ENCODE data around the gene PRIMA1.
A peak's percentile ranks its signal among the peaks of the same experiment; 100 is the strongest.

PRIMA1 gene

DNA sequence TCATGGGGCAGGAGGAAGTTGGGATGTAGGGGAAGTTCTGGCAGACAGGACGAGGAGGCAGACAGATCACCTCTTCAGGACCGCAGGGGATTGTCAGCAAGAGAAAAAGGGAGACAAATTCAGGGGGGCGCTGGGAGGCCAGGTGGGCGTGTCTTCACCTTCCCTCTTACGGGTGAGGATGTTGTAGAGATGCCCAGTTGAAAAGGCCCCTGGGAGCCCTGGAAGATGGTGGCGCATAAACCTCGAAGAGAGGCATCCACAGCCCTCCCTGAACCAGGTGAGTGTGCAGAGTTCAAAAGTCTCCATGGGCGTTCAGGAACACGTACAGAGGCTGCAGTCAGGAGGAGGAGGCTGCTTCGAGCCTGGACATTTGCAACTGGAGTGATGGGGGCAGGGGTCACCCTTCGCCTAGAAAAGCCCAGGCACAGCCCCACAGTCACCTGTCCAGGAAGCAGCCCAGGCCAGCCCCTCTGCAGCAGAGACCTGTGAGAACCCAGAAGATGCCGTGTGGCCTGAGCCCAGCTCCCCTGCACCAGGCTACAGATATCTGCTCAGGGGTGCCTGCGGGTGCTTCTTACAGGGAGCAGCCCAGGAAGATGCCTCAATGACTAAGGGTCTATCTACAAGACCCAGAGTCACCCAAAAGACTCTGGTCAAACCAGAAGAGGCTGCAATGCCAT is 74.4 kb downstream of the PRIMA1 start:
- DNase-seq (ENCODE audit: low spot score) = no peak

DNA sequence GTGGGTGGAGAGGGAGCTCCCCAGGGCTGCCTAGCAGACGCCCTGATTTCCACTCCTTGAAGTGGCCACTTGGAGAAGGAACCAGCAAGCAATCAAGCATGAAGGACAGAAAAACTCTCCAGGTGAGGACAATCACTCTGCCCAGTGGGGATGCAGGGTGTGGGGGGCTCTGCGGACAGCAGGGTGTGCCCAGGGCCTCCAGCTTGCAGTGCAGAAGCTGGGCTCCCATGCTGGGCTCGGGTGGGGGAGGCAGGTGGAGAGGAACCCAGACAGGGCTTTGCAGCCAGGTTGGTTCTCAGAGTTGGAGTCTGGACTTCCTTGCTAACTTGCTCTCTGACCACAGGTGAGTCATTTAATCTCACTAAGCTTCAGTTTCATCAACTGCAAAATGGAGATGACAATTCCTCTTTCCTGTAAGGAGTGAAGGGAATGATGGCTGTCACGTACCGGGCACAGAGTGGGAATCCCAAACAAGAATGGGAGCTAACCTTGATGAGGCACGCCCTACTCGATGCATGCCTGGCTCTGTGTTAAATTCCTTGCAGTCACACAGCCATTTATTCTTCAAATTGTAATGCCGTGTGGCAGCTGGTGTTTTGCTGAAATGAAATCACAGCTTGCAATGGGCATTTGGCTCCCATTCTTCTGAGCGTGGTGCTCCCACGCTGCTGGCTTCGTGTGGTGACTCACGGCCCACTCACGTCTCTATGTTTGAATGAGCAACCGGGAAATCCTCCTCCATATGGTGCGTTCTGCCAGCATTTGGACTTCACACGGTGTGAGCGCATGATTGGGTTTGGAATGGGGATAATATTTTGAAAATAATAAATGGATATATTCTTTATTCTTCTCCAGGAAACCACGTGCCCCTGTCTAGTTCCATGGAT is 75.2 kb downstream of the PRIMA1 start:
- FAIRE-seq = peak; percentile 62

More for the DNA sequence above, 74.4 kb downstream of the PRIMA1 start:
- no peak for FAIRE-seq

DNA sequence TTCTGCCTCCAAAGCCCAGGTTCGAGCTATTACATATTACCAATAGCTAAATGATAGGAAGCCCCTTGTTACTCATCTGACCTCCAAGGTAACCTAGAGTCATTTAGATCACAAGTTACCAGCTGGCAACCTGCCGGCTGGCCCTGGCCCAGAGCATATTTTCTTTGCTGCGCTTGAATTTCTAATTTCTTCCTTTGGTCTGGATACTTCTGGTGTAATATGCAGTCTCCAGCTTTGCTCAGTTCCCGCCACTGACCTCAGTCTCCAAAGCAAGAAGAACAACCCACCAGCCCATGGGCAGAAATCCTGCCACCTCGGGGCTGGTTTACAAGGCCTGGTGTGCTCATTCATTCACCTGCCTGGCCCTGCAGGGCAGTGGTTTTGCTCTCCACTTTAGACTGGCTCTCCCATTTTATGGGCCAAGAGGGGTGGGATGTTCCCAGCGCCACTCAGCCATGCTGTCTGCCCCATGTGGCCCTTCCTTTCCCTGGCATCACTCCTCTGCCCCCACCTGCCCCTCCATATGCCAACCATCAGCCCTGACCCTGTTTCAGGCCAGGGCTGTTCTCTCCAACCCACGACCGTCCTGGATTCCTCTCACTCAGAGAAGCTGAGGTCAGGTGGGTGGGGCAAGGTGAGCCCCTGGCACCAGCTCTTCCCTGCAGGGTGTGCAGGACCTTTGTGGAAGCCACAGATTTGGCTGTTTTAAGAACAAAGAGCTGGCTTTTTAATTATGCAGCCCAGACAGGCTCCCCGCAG is 76.0 kb downstream of the PRIMA1 start:
- no peak for DNase-seq (ENCODE audit: low spot score)
- FAIRE-seq = no peak

More for the DNA sequence above, 75.2 kb downstream of the PRIMA1 start:
- DNase-seq (ENCODE audit: low spot score) = peak; percentile 45

DNA sequence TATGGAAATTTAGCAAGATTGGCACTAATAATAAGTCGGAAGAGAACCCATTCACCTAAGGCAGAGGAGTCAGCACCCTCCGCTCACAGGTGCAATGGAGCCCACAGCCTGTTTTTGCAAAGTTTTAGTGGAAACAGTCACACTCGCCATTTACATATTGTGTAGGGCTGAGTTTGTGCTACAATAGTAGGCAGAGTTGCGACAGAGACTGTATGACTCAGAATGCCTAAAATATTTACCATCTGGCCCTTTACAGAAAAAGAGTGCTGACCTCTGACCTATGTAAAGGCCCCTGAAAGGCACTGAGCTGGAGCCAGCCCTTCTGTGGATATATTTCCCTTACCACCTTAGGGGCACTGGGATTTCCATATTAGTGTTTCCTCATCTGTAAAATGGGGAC is 79.0 kb downstream of the PRIMA1 start:
- FAIRE-seq = no peak
- no peak for DNase-seq (ENCODE audit: low spot score)

DNA sequence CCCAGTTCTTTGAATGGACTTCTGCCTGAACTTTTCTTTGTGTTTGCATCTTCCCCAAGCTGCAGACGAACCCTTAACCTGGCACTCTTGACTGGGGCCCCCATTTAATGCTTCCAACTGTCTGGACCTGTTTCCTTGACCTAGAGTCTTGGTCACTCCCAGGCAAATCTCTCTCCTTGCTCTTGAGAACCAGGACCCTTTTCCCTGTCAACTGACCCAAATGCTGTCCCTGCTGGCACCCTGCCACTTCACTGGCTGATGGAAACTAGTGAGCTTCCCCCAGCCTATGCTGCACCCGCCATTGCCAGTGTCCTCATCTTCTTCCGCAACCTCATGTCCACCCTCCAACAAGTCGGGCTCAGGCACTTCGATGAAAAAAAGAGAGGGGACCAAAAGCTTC is 79.5 kb downstream of the PRIMA1 start:
- DNase-seq (ENCODE audit: low spot score) = no peak
- FAIRE-seq = no peak

DNA sequence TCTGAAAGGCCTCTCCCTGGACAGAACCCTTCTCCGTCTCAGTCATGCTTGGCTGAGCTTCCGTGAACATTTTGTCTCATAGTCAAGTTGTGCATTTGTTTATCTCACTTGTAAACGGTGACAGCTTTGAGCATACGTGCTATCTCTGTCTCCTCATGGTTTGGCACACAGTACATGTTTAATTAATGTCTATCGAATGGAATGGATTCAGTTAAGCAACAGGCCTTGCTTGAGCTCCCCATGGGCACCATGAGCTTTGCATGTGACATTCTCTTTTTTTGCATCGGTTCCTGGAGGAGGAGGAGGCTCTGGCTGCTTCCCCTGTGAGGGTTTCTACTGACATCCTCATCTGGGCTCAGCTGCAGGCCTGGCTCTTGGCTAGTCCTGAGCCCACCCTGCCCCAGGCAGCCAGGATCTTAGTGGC is 80.0 kb downstream of the PRIMA1 start:
- DNase-seq (ENCODE audit: low spot score) (no peak), FAIRE-seq (no peak)

DNA sequence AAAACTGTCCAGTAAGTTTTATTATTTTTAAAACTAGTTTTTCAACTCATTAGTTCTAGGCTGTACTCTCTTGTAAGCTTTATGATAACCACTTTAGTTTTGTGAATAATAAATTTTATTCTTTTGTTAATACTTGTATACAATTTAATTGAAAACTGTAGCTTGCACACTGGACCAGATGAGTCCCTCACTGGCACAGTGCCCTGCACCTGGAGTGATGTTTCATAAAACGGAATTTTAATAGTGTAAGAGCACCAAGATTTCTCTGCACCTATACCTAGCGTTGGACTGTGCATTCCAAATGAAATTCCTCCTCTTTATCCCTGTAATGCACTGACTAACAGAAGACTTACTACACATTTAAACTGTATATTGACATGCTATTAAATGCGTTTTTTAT is 80.8 kb downstream of the PRIMA1 start:
- DNase-seq (ENCODE audit: low spot score) (no peak), FAIRE-seq (no peak)

DNA sequence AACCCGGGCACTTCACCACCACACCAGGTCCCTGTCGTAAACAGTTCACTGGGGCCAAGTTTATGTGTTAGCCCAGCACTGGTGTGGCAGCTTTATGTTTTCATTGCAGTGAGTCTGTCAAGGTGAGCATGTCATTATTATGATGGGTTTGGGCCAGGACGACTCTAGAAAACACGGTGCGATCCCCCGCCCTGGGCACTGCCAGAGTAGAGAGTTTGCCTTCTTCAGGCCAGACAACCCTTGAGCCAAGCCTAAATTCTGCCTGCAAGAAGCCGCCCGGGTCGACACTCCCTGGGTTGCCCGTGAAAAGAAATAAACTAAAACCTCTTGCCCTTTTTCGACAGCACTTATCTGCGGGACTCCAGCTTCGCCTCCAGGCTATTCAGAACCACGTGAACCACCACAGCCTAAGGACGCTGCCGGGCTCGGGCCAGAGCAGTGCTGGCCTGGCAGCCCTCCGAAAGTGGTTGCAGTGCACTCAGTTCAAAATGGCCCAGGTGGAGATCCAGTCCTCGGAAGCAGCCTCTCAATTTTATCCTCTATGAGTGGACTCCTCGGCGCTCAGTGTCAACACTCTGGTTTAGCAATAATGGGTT is 81.8 kb downstream of the PRIMA1 start:
- DNase-seq (ENCODE audit: low spot score) = no peak
- no peak for FAIRE-seq

DNA sequence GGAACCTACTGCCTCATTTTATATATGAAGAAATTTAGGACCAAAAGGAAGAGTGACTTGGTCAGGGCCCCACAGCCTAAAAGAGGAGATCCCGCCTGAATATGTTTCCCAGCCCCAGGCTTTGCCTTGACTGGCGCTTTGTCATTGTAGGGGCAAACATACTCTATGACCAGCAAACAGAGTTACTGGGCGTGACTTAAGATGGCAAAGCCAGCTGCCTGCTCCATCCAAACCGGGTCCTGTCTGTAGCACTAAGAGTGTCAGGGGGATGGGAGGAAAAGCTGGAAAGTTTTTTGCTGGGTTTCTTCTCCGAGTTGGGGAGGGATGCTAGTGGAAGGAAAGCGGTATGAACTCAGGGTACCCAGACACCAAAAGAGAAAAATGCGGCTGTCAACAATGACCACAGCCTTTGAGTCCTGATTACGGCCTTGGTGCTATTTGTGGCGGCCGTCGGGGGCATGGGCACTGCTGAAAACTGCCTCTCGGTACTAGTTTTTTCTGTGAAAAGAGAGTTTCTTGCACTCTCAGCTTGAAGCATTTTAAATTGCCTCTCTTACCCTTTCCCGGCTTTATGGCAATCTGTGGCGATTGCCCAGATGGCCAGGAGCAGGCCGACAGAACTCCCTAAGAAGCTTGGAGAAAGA is 82.7 kb downstream of the PRIMA1 start:
- no peak for FAIRE-seq
- DNase-seq (ENCODE audit: low spot score) = no peak

DNA sequence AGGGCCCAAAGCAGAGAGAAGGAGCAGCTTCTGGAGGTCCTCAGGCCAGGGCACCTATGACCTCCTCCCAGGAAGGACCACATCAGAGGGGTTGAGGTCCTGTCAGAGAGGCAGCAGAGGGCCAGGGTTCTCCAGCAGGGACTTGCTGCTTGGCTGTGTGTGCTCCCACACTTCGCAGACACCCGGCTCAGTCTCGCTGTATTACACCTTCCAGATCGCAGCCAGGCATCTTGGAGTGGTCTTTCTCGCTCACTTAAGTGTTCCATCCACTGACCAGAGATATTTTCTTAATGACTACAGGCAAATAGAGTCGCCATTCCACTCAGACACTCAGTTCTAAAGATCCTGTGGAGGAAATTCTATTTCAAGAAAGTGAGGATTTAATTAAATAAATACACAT is 84.3 kb downstream of the PRIMA1 start:
- DNase-seq (ENCODE audit: low spot score) (no peak), FAIRE-seq (no peak)

DNA sequence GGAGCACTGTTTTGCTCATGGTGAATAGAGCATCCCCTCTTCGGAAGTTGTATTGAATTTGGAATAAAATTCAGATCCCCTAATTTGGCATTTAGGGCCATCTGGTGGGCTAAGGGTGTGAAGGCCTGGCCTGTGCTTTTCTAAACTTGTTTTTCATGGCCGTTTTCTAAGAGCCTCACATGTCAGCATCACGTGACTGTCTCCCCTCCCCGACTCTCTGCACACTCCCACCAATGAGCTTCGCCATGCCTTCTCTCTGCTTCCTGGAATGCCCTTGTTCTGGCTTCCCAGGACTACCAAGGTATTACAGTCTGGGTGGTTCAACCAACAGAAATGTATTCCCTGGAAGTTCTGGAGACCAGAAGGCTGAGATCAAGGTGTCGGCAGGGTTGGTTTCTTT is 85.3 kb downstream of the PRIMA1 start:
- DNase-seq (ENCODE audit: low spot score) = no peak
- FAIRE-seq = no peak

DNA sequence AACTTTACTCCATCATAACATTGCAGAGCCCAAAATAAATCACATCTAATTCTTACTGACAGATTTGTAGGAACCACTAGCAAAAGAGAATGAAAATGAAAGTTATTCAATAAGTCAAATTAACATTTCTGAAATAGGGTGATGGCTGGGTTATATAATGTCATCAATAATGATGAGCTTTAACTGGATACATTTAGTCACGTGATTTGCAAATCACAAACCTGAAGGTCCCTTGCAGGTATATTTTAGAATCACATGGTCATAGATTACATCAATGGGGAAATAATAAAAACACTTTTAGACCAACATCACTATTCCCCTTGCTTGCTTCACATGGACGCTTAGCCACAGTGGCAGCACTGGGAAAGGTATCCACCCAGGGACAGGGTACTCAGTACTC is 86.7 kb downstream of the PRIMA1 start:
- no peak for DNase-seq (ENCODE audit: low spot score)
- FAIRE-seq = no peak

DNA sequence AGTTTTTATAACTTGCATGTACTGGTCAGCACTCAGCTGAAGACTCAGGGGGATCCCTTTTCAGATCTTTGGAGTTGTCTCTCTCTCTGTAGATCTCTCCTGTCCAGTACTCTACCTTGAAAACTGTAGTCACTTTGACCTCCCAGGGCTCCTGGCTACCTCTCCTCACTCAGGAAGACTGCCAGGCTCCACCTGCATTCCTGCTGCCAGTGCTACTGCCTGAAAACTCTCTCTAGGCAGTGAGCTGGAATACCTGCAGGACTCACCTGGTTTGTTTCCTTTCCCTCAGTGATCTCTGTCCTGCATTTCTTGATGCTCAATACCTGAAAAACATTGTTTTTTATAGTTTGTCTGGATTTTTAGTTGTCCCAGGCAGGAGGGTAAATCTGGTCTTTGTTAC is 87.4 kb downstream of the PRIMA1 start:
- no peak for DNase-seq (ENCODE audit: low spot score)
- no peak for FAIRE-seq

DNA sequence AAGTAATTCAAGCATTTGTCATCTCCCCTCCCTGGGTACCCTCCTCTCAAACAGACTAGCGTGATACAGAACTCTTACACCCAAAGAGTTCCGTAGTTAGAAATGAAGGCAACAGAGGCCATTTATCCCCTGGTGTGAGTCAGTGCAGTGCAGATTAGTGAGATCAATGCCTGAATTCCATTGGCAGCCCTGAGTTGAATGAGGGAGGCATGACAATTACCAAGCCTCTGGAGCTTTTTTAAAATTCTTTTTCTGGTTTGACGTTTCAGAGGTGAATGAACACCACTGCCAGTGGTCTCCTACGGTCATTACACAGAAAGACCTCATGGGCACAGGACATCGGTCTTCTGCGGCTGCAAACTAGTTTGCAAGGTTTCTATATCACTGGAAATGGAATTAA is 94.4 kb downstream of the PRIMA1 start:
- no peak for FAIRE-seq

DNA sequence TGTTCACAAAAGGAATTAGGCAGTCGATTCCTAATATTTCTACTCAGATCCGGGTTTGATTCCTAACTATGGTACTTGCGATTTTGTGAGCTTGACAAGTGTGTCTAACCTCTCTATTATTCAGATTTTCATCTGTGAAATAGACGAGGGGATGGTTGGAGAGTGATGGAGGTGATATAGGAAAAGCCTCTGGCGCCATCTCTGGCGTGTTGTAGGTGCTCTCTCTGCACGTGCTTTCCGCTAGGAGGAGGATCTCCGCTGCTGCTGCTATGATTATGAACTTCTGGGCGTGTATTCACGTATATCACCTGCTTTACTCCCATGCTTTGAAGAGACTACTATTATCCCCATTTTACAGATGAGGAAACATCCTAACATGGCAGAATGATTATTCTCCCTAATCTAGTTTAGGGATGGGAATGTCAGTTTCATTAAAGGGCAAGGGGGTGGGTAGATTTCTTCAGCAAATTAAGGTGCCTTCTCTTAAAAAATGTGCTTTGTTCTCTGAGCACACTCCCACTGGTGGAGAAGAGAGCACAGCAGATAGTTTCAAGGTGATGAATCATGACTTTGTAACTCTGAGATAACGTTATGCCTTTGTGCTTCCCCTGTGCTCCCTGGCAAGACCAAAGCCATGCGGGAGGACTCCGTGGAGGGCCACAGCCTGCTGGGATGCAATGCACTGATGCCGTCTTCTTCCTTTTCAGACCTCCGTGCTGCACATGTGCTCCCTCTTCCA is 97.1 kb downstream of the PRIMA1 start:
- FAIRE-seq (no peak), DNase-seq (ENCODE audit: low spot score) (no peak)

More for the DNA sequence above, 94.4 kb downstream of the PRIMA1 start:
- DNase-seq (ENCODE audit: low spot score) = no peak

DNA sequence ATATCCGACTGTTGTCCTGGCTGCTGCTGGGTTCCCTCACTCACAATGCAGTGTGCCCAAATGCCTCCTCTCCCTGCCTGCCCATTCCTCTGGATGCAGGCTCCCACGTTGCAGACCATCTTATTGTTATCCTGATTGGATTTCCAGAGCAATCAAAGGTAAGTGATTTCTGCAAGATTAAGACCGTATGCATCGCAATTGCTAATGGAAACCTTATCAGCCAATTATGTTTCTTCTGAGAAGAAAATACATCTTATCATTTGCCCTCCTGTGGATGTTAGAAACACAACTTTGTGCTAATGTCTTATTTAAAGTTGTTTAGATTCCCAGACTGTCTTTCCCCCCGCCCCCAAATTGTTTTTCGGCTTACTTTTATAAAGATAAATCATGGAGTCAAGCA is 98.1 kb downstream of the PRIMA1 start:
- DNase-seq (ENCODE audit: low spot score) = no peak
- no peak for FAIRE-seq

DNA sequence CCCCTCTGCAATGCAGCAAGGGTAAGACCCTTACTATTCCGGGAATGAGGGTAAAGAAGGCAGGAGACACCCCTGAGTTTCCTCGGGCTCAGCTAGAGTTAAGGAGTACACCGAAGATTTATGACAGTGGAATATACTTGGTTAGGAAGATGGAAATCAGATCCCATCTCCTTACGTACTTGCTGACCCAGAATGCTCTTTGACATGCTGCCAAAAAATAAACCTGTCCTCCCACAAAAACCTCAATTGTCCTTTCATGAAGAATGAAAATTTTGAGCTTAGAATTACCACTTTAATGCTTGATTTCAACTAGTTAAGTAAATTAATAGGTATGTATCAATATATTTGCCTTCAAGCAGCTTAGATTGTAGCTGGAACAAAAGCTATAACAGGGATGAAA is 99.5 kb downstream of the PRIMA1 start:
- FAIRE-seq (no peak), DNase-seq (ENCODE audit: low spot score) (no peak)

DNA sequence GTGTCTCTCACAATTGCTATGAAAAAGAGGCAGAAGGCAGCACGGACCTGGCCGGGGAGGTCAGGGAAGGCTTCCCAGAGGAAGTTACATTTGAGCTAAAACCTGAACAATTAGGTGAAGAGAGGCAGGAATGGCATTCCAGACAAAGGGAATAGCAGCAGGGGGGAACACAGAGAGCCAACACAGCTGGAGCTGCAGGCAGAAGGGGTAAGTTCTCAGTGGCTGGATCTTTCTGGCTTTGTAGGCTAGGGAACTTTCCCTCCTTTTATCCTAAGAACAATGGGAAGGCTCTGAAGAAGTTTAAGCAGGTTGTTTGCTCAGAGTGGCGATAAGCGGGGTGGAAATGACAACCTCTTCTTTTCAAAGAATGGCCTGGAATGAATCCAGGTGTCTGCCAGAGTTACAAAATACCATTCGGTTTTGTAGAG is 100.0 kb downstream of the PRIMA1 start:
- FAIRE-seq = no peak

DNA sequence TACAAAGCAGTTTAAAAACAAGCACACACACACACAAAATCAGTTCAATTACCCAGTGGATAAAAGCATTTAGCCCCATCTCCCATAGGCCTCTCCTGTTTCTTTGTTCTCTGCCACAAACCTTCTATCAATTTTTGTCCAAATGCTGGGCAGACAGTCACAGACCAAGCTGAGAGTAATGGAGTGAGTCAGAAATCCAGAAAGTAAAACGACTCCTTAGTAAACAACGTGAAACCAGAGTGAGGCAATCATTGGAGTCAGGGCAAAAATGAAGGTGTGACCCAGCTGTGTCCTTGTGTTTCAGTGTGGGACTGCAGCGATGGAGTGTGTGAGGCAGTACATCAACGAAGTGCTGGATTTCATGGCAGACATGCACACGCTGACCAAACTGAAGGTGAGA is 102.0 kb downstream of the PRIMA1 start:
- no peak for FAIRE-seq

More for the DNA sequence above, 100.0 kb downstream of the PRIMA1 start:
- no peak for DNase-seq (ENCODE audit: low spot score)

DNA sequence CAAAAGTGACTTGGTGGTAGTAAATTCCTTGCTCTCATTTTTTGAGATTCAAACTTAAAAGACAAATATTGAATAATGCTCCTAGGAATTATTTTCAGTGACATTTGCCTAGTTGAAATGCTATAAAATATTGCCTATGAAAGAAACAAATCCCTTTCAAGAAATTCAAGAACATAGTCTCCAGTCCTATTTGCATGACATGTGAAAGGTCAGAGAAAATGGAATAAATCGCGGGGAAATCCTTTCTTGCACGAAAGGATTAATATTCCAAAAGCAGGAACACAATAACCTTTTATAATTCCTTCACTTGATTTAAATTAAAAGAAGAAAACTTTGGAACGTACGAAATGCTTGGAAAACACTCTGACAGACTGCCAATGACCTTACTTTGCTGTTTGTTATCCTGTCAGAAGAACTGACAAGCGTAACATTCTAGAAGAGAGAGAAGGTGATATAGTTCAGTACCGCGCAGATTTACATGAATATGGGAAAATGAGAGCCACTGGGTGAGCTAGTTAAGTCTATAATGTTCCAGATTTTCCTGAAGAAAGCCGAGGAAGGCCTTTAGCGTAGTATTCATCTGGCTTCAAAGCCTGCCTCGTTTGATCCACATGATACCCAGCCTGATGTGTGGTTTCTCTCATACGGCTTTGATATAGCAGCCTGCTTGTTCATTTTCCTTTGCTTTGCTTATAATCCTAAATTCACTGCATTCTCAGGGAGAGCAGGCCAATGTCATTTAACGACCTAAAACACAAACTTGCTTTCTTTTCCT is 103.0 kb downstream of the PRIMA1 start:
- no peak for FAIRE-seq
- no peak for DNase-seq (ENCODE audit: low spot score)

More for the DNA sequence above, 102.0 kb downstream of the PRIMA1 start:
- DNase-seq (ENCODE audit: low spot score) = no peak
